ENCODE results near the gene GGA1. TPM values are rescaled to one million over a fixed set of nuclear protein-coding genes. Genes with fewer than 3 reads are reported as not detected.

GGA1 gene
- total RNA-seq, 4 donors from 2014 or later, result 46.2 to 90.5 (median 60.4) TPM

DNA sequence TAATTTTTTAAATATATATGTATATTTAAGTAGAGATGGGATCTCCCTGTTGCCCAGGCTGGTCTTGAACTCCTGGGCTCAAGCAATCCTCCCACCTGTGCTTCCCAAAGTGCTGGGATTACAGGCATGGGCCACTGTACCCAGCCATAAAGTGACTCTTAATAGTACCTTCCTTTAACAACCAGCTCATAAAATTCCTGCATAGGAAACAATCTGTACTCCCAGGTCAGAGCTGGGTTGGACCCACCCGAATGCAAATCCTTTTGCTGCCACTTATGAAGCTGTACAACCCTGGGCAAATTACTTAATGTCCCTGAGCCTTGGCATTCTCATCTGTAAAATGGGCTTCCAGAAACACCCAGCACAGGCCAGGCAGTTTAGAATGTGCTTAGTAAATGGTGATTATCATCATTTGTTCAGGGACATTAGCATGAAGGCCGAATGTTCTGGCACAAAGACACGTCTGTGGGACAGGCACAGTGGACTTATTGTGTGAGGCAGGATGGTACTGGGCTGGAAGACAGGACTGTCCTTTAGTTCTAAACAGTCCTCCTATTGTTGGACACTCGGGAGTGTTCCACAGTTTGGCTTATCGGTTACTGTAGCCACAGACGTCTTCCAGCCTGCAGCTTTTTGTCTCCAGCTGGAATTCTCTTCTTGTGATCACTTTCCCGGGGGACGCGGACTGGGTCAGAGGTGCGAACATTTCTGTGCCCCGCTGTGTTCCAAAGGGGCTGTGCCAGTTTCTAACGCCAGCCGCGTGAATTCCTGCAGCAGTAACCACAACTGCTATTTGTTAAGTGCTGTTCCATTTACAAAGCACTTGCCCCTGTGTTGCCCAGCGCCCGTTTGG lies 55.8 kb downstream of the GGA1 start:
- WGBS, 2 donors, result 86 to 87% methylated on average over 16 of the region's 16 CpGs
- TF ChIP-seq CTCF (IDR thresholded peaks at IDR 0.05) (no peak), POLR2A (IDR thresholded peaks at IDR 0.05) (no peak)
- no peak for DNase-seq
- Histone ChIP-seq H3K4me3 (replicated peaks in 1 of 3) (no peak overlapping the region), H3K27ac (no peak overlapping the region), H3K4me1 (peaks cover 12 to 26% of the 10 kb centered on the region in 2 donors), H3K9me3 (no peaks in the 10 kb centered on the region), H3K36me3 (no peaks in the 10 kb centered on the region), H3K27me3 (no peaks in the 10 kb centered on the region)
- intact Hi-C loops (cut with DNase I), result no loop called here

DNA sequence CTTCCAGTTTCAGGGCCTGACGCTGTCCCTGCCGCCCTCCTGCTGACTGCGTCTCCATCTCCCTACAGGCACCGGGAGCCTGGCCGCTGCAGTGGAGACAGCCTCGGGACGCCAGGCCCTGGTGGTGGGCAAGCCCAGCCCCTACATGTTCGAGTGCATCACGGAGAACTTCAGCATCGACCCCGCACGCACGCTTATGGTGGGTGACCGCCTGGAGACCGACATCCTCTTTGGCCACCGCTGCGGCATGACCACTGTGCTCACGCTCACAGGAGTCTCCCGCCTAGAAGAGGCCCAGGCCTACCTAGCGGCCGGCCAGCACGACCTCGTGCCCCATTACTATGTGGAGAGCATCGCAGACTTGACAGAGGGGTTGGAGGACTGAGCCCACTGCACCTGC lies 56.9 kb downstream of the GGA1 start:
- TF ChIP-seq POLR2A (IDR thresholded peaks at IDR 0.05) (no peak), CTCF (IDR thresholded peaks at IDR 0.05) (no peak)
- H3K27me3 ChIP-seq, result no peaks in the 10 kb centered on the region
- H3K4me3 ChIP-seq (replicated peaks in 1 of 3), result no peak overlapping the region
- intact Hi-C loops (cut with DNase I), result no loop called here
- no peak for DNase-seq
- H3K9me3 ChIP-seq, result no peaks in the 10 kb centered on the region
- H3K4me1 ChIP-seq, result peaks cover 4 to 16% of the 10 kb centered on the region in 2 donors
- 91 to 96% methylated on average over 22 to 24 of the region's 24 CpGs for WGBS, 2 donors
- H3K27ac ChIP-seq, result no peak overlapping the region
- no peaks in the 10 kb centered on the region for H3K36me3 ChIP-seq

DNA sequence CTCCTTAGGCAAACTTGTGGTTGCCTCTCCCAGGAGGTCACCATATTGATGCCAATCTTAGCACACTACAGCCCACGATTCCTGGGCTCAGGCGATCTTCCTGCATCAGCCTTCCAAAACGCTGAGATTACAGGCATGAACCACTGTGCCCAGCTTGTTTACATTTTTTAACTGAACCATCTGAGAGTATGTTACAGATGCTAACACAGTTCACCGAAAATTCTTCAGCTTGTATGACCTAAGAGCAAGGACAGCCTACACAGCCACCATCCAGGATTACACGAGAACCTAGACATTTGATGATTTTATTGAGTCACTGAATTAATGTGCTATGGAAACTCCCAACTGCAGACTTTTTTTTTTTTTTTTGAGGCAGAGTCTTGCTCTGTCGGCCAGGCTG lies 61.0 kb downstream of the GGA1 start:
- Histone ChIP-seq H3K4me3 (replicated peaks in 1 of 3) (no peak overlapping the region), H3K36me3 (no peaks in the 10 kb centered on the region), H3K27ac (no peak overlapping the region), H3K4me1 (peaks cover 5 to 13% of the 10 kb centered on the region in 2 donors), H3K27me3 (no peaks in the 10 kb centered on the region), H3K9me3 (no peaks in the 10 kb centered on the region)
- intact Hi-C loops (cut with DNase I), result no loop called here
- DNase-seq, result no peak
- 92 to 94% methylated on average over 6 of the region's 6 CpGs for WGBS, 2 donors
- TF ChIP-seq CTCF (IDR thresholded peaks at IDR 0.05) (no peak), POLR2A (IDR thresholded peaks at IDR 0.05) (no peak)

- intact Hi-C loops (cut with DNase I), result loop anchor here (10.0 kb wide), 1 partner anchor 122 kb away; no protein-coding TSS in a partner anchor
- no peak for TF ChIP-seq POLR2A (IDR thresholded peaks at IDR 0.05)
- TF ChIP-seq CTCF (IDR thresholded peaks at IDR 0.05), result no peak
- no peak overlapping the region for H3K4me3 ChIP-seq (replicated peaks in 1 of 3)
- no peaks in the 10 kb centered on the region for H3K36me3 ChIP-seq
- H3K27me3 ChIP-seq, result no peaks in the 10 kb centered on the region
- H3K4me1 ChIP-seq, result peaks cover 22 to 41% of the 10 kb centered on the region in 2 donors
- H3K9me3 ChIP-seq, result no peaks in the 10 kb centered on the region
- no peak overlapping the region for H3K27ac ChIP-seq
- no peak for DNase-seq
- 70 to 78% methylated on average over 15 of the region's 15 CpGs for WGBS, 2 donors
Observed at GRCh38 chr22:37672206-37672919, 63.7 kb downstream of the GGA1 start.

Measured in thyroid gland (tissue), 4 donors.